ENCODE measurements around the gene INTS4.
A peak's percentile ranks its signal among the peaks of the same experiment; 100 is the strongest.
"Not testable (repeated sequence)": the region's sequence is repeated elsewhere in the genome, so short reads cannot be mapped to it uniquely, and the experiment has no call there.

DNA sequence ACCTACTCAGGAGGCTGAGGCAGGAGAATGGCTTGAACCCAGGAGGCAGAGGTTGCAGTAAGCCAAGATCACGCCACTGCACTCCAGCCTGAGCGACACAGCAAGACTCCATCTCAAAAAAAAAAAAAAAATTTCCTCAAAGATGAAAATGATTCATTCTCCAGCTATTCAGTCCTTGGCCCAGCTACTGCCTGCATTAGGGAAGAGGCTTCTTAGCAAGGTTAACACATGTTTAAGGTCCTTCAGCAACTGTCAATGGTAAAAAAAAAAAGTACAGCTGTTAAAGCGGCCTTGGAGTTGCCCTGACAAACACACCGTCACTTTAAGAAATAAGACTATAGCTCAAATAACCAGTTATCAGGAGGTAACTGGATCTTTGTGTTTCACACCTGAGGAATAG is 116.2 kb downstream of the INTS4 start:
- TF ChIP-seq, protein P1, sequence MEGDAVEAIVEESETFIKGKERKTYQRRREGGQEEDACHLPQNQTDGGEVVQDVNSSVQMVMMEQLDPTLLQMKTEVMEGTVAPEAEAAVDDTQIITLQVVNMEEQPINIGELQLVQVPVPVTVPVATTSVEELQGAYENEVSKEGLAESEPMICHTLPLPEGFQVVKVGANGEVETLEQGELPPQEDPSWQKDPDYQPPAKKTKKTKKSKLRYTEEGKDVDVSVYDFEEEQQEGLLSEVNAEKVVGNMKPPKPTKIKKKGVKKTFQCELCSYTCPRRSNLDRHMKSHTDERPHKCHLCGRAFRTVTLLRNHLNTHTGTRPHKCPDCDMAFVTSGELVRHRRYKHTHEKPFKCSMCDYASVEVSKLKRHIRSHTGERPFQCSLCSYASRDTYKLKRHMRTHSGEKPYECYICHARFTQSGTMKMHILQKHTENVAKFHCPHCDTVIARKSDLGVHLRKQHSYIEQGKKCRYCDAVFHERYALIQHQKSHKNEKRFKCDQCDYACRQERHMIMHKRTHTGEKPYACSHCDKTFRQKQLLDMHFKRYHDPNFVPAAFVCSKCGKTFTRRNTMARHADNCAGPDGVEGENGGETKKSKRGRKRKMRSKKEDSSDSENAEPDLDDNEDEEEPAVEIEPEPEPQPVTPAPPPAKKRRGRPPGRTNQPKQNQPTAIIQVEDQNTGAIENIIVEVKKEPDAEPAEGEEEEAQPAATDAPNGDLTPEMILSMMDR (IDR thresholded peaks at IDR 0.05): not testable (repeated sequence)
- TF ChIP-seq, protein P2, sequence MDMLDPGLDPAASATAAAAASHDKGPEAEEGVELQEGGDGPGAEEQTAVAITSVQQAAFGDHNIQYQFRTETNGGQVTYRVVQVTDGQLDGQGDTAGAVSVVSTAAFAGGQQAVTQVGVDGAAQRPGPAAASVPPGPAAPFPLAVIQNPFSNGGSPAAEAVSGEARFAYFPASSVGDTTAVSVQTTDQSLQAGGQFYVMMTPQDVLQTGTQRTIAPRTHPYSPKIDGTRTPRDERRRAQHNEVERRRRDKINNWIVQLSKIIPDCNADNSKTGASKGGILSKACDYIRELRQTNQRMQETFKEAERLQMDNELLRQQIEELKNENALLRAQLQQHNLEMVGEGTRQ (IDR thresholded peaks at IDR 0.05; ENCODE audit: borderline replicate concordance, low read depth, low read length): not testable (repeated sequence)
- TF ChIP-seq POLR2AphosphoS5 (IDR thresholded peaks at IDR 0.05; ENCODE audit: low read depth, low read length); EZH2phosphoT487 (IDR thresholded peaks at IDR 0.05; ENCODE audit: borderline replicate concordance, low read depth): not testable (repeated sequence)
- TF ChIP-seq JUND (IDR thresholded peaks at IDR 0.05): peak; percentile 80

All from SK-N-SH (cell line).